Choroid plexus epithelial cell (primary cell): ENCODE data around the gene ABTB1.
"Not testable (repeated sequence)": the region's sequence is repeated elsewhere in the genome, so short reads cannot be mapped to it uniquely, and the experiment has no call there.

Experiments used
- DNase-seq: peaks from one replicate; pipeline ENCODE4 v3.0.0-alpha.2; 2010; ENCODE audit warnings: low read depth
- H3K4me3 ChIP-seq: 2 replicates; pipeline ENCODE4 v1.5.1; 2011; ENCODE audit warnings: low read depth, mild to moderate bottlenecking, control low read depth, low read length, moderate library complexity
- TF ChIP-seq, protein P1 (sequence below): conservative IDR thresholded peaks from 2 replicates; pipeline ENCODE4 v1.5.1; 2011; ENCODE audit warnings: low read depth, mild to moderate bottlenecking, control low read depth, inconsistent platforms, low read length, moderate library complexity

Gene ABTB1

DNA sequence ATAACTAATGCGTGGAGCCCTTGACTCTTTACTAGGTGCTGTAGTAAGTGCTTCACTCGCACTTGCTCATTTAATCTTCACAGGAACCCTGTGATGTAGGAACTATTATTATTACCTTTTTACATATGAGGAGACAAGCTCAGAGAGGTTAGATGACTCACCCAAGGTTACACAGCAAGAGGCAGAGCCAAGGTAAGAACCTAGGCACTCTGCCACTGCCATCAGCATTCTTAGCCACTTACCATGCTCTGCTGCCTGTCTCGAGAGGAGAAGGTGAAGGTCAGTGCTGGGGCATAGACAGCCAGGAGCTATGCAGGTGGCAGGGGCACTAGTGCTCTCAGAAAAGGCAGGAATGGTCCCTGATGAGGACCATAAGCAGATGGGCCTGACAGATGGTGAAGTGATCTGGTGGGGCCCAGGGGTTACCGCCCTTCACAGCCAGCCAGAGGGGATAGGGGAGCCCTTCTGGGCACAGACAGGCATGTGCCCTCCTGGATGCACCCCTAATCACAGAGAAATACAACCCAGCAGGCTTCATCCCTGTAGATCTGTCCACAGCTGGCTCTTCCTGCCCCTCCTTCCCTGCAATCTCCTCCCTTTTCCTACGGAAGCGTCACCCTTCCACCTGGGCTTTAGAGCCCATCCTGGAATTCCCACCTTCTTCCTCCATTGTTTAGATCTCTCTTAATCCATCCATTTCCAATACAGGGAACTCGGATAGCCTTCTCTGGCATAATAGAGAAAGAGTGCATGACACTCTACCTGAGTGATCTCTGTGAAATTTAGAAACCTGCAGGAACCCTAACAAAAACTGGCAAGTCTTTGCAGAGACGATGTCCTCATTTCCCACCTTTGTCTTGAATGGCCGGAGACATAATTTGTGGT is 26.9 kb downstream of the ABTB1 start:
- TF ChIP-seq, protein P1, sequence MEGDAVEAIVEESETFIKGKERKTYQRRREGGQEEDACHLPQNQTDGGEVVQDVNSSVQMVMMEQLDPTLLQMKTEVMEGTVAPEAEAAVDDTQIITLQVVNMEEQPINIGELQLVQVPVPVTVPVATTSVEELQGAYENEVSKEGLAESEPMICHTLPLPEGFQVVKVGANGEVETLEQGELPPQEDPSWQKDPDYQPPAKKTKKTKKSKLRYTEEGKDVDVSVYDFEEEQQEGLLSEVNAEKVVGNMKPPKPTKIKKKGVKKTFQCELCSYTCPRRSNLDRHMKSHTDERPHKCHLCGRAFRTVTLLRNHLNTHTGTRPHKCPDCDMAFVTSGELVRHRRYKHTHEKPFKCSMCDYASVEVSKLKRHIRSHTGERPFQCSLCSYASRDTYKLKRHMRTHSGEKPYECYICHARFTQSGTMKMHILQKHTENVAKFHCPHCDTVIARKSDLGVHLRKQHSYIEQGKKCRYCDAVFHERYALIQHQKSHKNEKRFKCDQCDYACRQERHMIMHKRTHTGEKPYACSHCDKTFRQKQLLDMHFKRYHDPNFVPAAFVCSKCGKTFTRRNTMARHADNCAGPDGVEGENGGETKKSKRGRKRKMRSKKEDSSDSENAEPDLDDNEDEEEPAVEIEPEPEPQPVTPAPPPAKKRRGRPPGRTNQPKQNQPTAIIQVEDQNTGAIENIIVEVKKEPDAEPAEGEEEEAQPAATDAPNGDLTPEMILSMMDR: no peak
- DNase-seq: peak; percentile 61

DNA sequence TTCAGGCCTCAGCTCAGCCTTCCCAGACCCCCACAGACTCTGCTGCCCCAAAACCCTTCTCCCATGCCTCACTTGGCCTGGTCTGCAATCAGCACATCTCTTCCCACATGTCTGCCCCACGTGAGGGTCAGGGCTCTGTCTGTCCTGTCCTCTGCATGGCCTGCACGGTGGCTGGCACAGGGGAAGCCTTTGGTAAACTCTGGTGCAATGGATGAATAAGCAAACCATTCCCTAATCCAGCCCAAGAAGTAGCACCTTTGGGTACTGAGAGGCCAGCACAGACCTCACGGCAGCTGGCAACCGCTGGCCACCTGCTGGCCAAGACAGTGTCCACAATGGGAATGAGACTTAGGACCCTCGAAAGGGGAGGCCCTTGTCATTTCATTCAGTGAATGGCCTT is 27.7 kb downstream of the ABTB1 start:
- no peak overlapping the region for H3K4me3 ChIP-seq
- TF ChIP-seq, protein P1: peak; percentile 6
- DNase-seq: no peak

More for the DNA sequence above, 26.9 kb downstream of the ABTB1 start:
- no peak overlapping the region for H3K4me3 ChIP-seq

DNA sequence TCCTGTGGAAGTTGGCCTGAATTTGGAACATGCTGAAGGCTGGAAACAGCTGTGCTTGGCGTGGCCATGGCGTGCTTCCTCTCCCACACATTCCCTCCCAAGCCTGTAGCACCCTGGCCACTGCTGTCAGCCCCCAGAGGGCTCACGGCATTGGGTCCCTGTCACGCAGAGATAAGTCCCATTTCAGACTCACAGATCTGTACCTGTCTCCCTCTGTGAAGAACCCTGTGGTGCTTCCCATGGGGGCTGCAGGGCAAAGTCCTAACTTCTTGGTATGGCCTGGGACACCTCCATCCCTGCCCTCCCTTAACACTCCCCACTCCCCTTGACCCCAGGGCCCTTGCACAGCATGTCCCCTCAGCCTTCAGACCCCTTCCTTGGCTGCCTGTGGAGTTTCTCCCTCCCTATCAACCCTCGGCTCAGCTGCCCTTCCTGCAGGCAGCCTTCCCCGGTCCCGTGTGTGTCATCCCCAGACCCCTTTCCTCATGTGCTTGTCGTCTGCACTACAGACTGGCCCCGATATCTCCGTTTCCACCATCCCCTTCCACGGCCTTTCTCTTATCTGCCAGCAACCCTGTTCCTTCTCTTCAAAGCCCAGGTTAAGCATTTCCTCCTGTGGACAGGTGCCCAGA is 28.6 kb downstream of the ABTB1 start:
- TF ChIP-seq, protein P1: no peak
- no peak for DNase-seq

DNA sequence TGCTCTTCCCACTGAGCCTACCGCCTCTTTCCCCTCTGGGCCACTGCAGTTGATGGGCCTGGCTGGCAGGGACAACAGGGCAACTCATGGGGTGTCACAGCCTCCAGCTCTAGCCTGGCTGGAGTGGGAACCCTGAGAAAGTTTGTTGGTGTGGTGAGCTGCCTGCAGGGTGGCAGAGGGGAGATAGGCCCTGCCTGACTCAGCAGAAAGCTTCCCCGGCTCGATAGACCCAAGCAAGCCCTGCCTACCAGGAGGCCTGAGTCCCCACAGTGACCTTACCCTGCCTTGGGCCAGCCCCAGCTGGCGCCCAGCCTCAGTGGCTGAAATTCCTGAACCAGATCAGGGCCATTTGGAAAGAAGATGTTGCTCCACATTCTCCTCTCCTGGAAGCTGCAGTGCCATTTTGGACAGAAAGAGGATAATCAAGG is 29.4 kb downstream of the ABTB1 start:
- DNase-seq: no peak
- TF ChIP-seq, protein P1: no peak
- no peak overlapping the region for H3K4me3 ChIP-seq

More for the DNA sequence above, 28.6 kb downstream of the ABTB1 start:
- H3K4me3 ChIP-seq: no peak overlapping the region

DNA sequence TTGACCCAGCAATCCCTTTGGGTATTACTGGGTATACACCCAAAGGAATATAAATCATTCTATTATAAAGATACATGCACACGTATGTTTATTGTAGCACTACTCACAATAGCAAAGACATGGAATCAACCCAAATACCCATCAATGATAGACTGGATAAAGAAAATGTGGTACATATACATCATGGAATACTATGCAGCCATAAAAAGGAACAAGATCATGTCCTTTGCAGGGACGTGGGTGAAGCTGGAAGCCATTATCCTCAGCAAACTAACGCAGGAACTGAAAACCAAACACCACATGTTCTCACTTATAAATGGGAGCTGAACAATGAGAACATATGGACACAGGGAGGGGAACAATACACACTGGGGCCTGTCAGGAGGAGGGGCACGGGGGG is 32.1 kb downstream of the ABTB1 start:
- H3K4me3 ChIP-seq, DNase-seq: not testable (repeated sequence)

DNA sequence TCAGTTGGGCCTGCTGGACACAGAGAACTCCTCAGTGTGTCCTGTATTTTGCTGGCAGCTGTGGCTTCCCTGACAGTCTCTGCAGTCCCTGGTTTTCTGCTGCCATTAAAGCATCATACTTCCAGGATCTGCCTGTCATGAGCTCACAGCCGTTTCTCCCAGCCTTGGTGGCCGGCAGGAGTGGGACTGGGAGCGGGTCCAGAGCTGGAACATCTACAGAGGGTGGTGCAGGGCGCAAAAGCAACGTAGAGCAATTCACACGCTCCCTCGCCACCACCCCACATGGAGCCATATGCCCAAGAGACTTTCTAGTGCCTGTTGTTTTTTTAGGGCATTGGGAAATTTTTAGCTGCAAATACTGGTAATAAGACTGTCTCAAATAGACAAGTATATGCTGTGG is 33.6 kb downstream of the ABTB1 start:
- DNase-seq: no peak
- TF ChIP-seq, protein P1: no peak
- no peak overlapping the region for H3K4me3 ChIP-seq

DNA sequence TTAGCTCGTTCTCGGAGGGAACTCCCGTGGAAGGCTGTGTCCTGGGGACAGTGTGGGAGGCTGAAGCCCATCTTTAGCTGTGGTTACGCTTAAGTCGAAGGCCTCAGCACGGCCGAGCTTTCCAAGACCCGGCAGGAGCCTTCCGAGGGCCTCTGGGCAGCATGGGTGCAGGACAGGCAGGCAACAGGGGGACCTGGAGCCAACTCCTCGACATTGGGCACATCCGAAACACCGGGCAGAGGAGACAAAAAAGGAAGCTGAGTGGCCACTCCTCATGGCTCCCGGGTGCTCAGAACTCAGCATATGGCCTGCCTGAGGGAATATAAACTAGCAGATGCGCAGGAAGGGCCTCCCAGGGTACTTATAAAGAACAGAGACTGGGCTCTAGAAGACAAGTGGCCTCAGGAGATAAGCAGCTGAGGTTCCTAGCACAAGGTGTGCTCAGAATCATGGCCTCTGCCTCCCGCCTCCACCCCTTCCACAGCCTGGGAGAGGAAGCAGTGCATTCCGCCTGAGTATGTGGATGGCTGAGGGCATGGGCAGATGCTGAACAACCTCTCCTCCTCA is 34.1 kb downstream of the ABTB1 start:
- TF ChIP-seq, protein P1: no peak
- no peak overlapping the region for H3K4me3 ChIP-seq
- no peak for DNase-seq
